Activated T-helper 2 cell treated with anti-CD3 and anti-CD28 coated beads, Interferon-gamma antibody, Interleukin-2, Interleukin-4, amounts not matched to agents 10 μg/mL and 5 μg/mL and 100 μg/mL, durations not matched to agents 14 hours and 24 hours and 36 hours (primary cell): Measurements from ENCODE around the gene ZMYND8. TPM values are rescaled to one million over a fixed set of nuclear protein-coding genes. Genes with fewer than 3 reads are reported as not detected.
"Not testable (repeated sequence)": the region's sequence is repeated elsewhere in the genome, so short reads cannot be mapped to it uniquely, and the experiment has no call there.

Experiments used
- DNase-seq: peaks from one replicate; pipeline ENCODE4 v3.0.0; 2021; ENCODE audit warnings: low spot score
- H3K27ac Mint-ChIP-seq: one replicate; pipeline ENCODE4 v1.8.0; 2021; ENCODE audit warnings: mixed read lengths
- H3K27me3 Mint-ChIP-seq: one replicate; pipeline ENCODE4 v1.8.0; 2021; ENCODE audit warnings: low read depth, mixed read lengths
- H3K36me3 Mint-ChIP-seq: one replicate; pipeline ENCODE4 v1.8.0; 2021; ENCODE audit warnings: low read depth, mixed read lengths
- H3K4me1 Mint-ChIP-seq: one replicate; pipeline ENCODE4 v1.8.0; 2021; ENCODE audit warnings: low read depth, mixed read lengths
- H3K4me3 Mint-ChIP-seq: one replicate; pipeline ENCODE4 v1.8.0; 2021; ENCODE audit warnings: low read depth, mild to moderate bottlenecking, moderate library complexity, mixed read lengths
- H3K9me3 Mint-ChIP-seq: one replicate; pipeline ENCODE4 v1.8.0; 2021; ENCODE audit warnings: mixed read lengths
- intact Hi-C: fragments of 100-400 bp; cut with micrococcal nuclease; formaldehyde crosslinking; loops from one replicate; pipeline ENCODE4 v1.15.1; 2023
- total RNA-seq: library from RNA; stranded (reverse); gene quantifications from 2 replicates; pipeline ENCODE4 v1.2.3, GENCODE V29; 2022

The ZMYND8 gene
- total RNA-seq, 1 donor from 2014 or later = 46.7 TPM

DNA sequence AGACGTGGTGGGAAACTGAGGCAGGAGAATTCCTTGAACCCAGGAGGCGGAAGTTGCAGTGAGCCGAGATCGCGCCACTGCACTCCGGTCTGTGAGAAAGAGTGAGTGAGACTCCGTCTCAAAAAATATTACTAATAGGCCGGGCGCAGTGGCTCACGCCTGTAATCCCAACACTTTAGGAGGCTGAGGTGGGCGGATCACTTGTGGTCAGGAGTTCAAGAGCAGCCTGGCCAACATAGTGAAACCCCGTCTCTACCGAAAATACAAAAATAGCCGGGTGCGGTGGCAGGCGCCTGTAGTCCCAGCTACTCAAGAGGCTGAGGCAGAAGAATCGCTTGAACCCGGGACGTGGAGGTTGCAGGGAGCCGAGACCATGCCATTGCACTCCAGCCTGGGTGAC lies 116.4 kb downstream of the ZMYND8 start:
- H3K9me3 Mint-ChIP-seq, H3K4me1 Mint-ChIP-seq, H3K27me3 Mint-ChIP-seq, intact Hi-C loops, DNase-seq, H3K4me3 Mint-ChIP-seq, H3K27ac Mint-ChIP-seq: not testable (repeated sequence)
- H3K36me3 Mint-ChIP-seq = peaks cover 55% of the 10 kb centered on the region

DNA sequence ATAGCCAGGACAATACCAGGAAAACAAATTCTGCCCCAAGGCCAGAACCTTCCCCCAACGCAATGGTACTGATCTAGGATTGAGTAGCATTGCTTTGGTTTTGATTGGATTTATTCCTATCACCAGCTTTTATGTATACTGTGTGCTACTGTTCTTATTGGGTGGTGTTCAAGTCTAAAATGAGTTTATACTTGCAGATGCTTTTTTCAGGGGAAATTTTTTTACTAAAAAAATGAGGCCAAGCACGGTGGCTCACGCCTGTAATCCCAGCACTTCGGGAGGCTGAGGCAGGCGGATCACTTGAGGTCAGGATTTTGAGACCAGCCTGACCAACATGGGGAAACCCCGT lies 116.8 kb downstream of the ZMYND8 start:
- no peaks in the 10 kb centered on the region for H3K9me3 Mint-ChIP-seq
- no peak overlapping the region for H3K27ac Mint-ChIP-seq
- no peak overlapping the region for H3K4me3 Mint-ChIP-seq
- intact Hi-C loops = no loop called here
- no peaks in the 10 kb centered on the region for H3K27me3 Mint-ChIP-seq
- peaks cover 55% of the 10 kb centered on the region for H3K36me3 Mint-ChIP-seq
- no peaks in the 10 kb centered on the region for H3K4me1 Mint-ChIP-seq
- no peak for DNase-seq

DNA sequence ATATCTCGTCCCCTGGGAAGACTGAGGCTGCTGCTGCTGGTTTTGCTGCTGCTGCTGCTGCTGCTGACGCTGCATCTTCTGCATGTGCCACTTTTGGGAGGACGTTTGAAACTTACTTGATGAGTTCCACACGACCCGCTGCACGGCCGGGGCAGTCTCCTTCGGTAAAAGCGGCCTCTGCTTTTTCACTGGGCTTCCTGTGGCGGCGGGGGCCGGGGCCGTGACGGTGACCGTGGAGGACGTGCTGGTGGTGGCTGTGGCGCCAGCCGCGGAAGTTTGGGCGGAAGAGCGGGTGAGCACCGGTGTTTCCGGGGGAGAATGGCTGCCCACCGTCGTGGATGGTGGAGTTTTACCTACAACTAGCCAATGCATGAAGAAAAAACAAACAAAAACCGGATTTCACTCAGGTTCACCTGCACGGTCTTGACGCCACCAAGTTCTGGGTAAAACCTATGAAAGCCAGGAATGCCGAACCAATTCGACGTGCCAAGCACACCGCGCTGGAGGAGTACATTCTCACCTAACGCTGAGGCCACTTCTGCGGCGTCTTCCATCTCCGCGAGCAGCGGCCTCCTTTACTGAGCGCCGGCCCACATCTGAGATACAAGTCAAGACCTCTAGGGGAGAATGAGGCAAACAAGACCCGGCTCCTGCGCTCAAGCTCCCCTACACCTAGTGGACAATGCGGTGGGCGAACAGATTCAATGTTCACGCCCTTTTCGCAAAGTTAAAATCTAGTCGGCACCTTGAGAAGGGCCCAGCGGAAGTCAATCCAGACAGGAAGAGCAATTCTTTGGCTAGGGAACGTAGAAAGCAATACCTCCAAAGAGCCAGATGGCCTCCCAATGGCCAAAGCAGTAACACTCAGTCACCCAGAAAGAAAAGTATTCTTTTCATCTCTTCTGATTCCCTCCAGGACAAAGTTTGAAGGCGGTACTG lies 117.5 kb downstream of the ZMYND8 start:
- no peak overlapping the region for H3K27ac Mint-ChIP-seq
- no peak for DNase-seq
- no peak overlapping the region for H3K4me3 Mint-ChIP-seq
- intact Hi-C loops = no loop called here
- peaks cover 60% of the 10 kb centered on the region for H3K36me3 Mint-ChIP-seq
- H3K9me3 Mint-ChIP-seq = no peaks in the 10 kb centered on the region
- no peaks in the 10 kb centered on the region for H3K27me3 Mint-ChIP-seq
- no peaks in the 10 kb centered on the region for H3K4me1 Mint-ChIP-seq

DNA sequence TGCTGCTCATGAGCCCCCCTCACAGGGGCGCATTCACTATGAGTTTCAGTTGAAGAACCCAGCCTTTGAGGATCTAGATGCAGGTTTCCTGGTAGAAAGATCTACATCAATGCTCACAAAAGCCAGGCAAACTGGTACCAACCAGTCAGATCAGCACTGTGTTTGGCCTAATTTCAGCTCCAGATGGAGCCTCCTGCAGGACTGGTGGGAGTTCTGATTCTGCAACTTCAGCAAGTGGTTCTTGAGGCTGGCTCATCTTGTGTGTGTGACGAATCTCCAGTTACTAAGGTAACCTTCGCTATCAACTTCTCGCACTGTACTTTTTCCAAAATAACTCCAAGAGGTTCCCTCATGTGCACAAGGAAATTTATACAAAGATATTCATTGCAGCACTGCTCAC lies 118.8 kb downstream of the ZMYND8 start:
- H3K4me1 Mint-ChIP-seq = no peaks in the 10 kb centered on the region
- no peaks in the 10 kb centered on the region for H3K27me3 Mint-ChIP-seq
- H3K36me3 Mint-ChIP-seq = peaks cover 63% of the 10 kb centered on the region
- DNase-seq = no peak
- no peaks in the 10 kb centered on the region for H3K9me3 Mint-ChIP-seq
- no peak overlapping the region for H3K4me3 Mint-ChIP-seq
- intact Hi-C loops = no loop called here
- H3K27ac Mint-ChIP-seq = no peak overlapping the region

DNA sequence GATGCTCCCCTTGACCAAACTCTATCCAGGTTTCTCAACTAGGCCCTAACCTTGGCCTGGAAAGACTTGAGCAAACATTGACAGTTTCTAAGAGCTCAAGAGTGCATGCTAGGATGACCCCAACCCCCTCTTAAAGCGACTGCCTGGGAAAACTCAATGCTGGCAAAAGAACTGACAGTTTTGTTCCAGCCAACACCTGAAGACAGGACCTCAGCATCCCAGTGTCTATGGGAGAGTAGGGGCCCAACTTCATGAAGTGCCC lies 119.9 kb downstream of the ZMYND8 start:
- H3K4me3 Mint-ChIP-seq = no peak overlapping the region
- no peak for DNase-seq
- peaks cover 66% of the 10 kb centered on the region for H3K36me3 Mint-ChIP-seq
- no peak overlapping the region for H3K27ac Mint-ChIP-seq
- no peaks in the 10 kb centered on the region for H3K9me3 Mint-ChIP-seq
- intact Hi-C loops = no loop called here
- no peaks in the 10 kb centered on the region for H3K27me3 Mint-ChIP-seq
- no peaks in the 10 kb centered on the region for H3K4me1 Mint-ChIP-seq

DNA sequence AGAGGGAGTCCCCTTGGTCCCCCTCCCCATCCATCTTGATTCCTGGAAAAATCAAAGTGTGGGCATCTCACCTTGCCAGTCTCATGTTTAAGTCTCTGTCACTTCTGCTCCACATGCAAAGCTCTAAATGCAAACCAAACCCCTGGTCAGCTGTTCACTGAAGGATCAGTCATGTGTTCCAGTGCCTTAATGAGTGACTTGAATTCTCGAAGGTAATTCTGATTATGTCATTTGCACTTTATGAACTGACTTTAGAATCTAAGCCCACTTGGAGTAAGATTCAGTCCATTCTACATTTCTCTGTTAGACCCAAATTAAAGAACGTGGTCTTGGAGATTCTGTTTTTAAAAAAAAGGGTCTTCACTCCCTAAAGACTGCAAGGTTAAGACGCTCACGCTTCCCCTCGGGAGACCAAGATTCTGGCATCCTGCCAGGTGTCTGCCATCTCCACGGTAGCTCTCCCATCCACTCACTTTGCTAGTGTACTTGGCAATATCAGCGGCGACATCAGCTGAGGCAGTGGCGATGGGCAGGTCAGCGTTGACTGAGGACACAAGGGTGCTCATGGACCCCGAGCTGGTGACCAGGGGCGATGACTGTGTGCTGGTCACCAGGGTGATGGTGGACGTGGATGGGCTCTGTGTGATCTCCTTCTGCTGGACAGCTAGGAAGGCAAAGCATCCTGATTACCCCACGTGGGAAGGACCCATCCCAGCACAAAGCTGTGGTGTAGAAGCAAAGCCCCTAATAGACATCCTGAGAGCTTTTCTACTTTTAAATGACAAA lies 120.5 kb downstream of the ZMYND8 start:
- peaks cover 68% of the 10 kb centered on the region for H3K36me3 Mint-ChIP-seq
- DNase-seq = no peak
- no peak overlapping the region for H3K27ac Mint-ChIP-seq
- no peaks in the 10 kb centered on the region for H3K27me3 Mint-ChIP-seq
- intact Hi-C loops = no loop called here
- H3K4me3 Mint-ChIP-seq = no peak overlapping the region
- H3K9me3 Mint-ChIP-seq = no peaks in the 10 kb centered on the region
- no peaks in the 10 kb centered on the region for H3K4me1 Mint-ChIP-seq

DNA sequence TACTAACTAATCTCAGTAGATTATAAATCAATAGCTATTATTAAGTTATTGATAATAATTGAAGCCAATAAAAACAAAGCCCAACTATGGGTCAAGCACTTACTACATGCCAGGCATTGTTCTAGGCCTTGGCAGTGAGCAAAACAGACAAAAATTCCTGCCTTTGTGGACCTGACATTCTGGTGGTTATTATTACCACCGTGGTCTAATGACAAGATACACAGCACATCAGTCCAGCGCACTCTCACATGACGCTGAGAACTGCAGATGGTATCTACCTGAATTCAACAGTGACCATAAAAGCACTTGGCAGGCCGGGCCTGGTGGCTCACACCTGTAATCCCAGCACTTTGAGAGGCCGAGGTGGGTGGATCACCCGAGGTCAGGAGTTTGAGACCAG lies 121.4 kb downstream of the ZMYND8 start:
- H3K36me3 Mint-ChIP-seq = peaks cover 75% of the 10 kb centered on the region

DNA sequence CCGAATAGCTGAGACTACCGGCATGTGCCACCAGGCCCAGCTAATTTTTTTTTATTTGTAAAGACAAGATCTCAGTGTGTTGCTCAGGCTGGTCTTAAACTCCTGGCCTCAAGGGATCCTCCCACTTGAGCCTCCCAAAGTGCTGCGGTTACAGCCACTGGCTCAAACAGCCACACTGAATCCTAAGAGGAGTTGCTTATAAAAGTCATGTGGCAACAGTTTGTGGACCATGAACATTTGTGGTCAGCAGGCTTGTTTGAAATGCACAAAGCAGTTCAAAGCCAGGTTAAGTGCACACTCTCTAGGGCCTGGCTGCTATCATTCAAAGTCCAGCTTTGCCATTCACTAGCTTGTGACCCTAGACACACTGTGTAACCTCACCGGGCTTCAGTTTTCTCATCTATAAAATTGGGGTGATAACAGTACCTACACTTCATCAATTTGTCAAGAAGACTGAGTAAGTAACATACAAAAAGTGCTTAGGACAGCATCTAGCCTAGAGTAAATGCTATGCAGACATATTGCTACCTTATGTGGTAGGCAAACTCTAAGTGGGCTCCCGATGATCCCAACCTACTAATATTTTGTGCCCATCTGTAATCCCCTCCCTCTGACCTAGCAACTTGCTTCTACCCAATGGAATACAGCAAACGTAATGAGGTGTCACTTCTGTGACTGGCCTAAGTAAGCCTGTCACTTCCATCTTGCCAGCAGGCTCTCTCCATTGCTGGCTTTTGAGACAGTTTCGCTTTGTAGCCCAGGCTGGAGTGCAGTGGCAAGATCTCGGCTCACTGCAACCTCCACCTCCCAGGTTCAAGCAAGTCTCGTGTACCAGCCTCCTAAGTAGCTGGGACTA lies 122.9 kb downstream of the ZMYND8 start:
- Mint-ChIP-seq H3K36me3 (peaks cover 73% of the 10 kb centered on the region), H3K4me1 (peaks cover 2% of the 10 kb centered on the region), H3K9me3 (no peaks in the 10 kb centered on the region), H3K4me3 (no peak overlapping the region), H3K27ac (no peak overlapping the region), H3K27me3 (no peaks in the 10 kb centered on the region)
- DNase-seq = no peak
- intact Hi-C loops = no loop called here

More for the DNA sequence above, 121.4 kb downstream of the ZMYND8 start:
- no peaks in the 10 kb centered on the region for H3K9me3 Mint-ChIP-seq
- no peak for DNase-seq
- no peak overlapping the region for H3K27ac Mint-ChIP-seq
- H3K4me3 Mint-ChIP-seq = no peak overlapping the region
- intact Hi-C loops = no loop called here
- no peaks in the 10 kb centered on the region for H3K27me3 Mint-ChIP-seq
- H3K4me1 Mint-ChIP-seq = peaks cover 2% of the 10 kb centered on the region

DNA sequence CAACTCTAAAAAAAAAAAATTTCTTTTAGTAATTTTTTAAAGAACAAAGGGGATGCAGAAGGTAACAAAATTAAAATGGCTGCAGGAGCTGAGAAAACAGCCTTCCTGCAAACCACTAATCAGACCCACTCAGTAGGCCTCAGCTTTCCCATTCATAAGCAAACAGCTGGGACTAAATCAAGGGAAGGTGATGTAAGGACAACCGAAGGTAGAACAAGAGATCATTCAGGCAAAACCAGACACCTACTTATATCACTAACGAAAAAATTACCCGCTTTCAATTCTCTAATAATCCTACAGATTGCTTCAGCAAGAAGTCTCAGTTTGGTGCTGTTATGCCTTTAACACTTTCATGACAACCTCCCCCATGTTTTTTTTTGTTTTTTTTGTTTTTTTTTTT lies 124.0 kb downstream of the ZMYND8 start:
- intact Hi-C loops = no loop called here
- DNase-seq = no peak
- peaks cover 65% of the 10 kb centered on the region for H3K36me3 Mint-ChIP-seq
- no peaks in the 10 kb centered on the region for H3K9me3 Mint-ChIP-seq
- H3K27me3 Mint-ChIP-seq = no peaks in the 10 kb centered on the region
- no peak overlapping the region for H3K4me3 Mint-ChIP-seq
- no peak overlapping the region for H3K27ac Mint-ChIP-seq
- peaks cover 2% of the 10 kb centered on the region for H3K4me1 Mint-ChIP-seq

DNA sequence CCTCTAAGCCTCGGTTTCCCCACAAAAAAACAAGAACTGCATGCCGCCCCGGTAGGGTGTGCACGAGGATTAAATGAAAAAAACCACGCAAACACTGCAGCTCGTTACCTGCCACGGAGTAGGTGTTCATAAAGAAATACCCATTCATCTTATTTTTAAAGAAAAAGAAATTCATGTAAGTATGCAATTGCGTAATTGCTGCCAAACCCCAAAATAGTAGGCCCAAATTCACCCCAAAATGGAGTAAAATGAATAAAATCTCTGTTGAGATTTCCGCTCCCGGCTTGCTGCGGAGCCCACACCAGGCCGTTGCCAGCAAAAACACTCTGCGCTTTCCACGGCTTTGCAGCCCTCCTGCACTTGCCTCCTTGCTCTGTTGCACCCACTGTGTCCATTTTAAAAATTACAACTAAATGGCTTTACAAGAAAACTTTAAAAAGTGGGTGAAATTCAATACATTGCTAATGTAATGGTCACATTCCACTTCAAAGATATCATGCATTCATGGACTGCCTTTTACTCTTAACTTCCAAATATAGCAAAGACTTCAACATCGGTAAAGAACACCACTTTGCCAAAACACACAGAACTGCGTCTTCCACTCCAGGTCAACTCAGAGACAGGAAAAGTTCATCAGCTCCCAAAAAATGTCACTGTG lies 125.0 kb downstream of the ZMYND8 start:
- H3K27me3 Mint-ChIP-seq = no peaks in the 10 kb centered on the region
- H3K4me3 Mint-ChIP-seq = no peak overlapping the region
- H3K27ac Mint-ChIP-seq = no peak overlapping the region
- H3K36me3 Mint-ChIP-seq = peaks cover 59% of the 10 kb centered on the region
- intact Hi-C loops = no loop called here
- no peak for DNase-seq
- no peaks in the 10 kb centered on the region for H3K9me3 Mint-ChIP-seq
- H3K4me1 Mint-ChIP-seq = peaks cover 2% of the 10 kb centered on the region

DNA sequence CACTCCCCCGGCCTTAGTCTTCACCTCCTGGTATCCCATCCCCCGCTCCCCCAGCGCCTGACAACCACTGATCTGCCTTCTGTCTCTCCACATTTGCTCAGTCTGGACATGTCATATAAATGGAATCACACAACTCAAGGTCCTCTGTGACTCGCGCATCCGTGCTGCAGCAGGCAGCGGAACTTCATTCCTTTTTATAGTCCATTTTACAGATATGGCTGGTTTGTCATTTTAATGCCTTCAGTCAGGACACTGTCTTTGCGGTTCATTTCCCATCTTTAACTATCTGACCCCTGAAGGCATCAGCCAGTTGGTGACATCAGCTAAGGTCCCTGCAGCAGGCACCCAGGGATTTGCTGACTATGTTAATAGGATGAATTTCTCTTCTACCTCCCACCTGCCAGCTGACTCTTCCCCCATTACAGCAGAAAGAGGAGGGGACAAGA lies 125.7 kb downstream of the ZMYND8 start:
- Mint-ChIP-seq H3K36me3 (peaks cover 57% of the 10 kb centered on the region), H3K4me3 (no peak overlapping the region), H3K4me1 (peaks cover 2% of the 10 kb centered on the region), H3K27me3 (no peaks in the 10 kb centered on the region), H3K27ac (no peak overlapping the region), H3K9me3 (no peaks in the 10 kb centered on the region)
- intact Hi-C loops = no loop called here
- no peak for DNase-seq

DNA sequence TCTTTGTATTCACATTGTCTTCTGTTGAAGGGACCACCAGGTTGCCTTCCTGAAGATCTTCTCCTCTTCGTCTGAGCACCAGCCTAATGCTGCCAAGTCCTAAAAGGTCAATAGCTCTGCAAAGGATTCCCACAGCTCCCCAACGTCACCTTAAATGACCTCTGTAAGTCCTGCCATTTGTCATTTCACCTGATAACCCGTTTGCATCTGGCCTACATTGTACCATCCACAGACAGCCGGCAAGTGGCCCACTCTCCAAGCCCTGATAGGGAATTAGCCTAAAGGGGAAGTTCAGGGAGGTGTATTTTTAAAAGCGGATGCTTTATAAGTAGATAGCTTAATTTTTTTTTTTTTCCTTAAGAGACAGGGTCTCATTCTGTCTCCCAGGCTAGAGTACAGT lies 127.8 kb downstream of the ZMYND8 start:
- intact Hi-C loops = no loop called here
- DNase-seq = no peak
- no peak overlapping the region for H3K4me3 Mint-ChIP-seq
- H3K9me3 Mint-ChIP-seq = no peaks in the 10 kb centered on the region
- peaks cover 2% of the 10 kb centered on the region for H3K4me1 Mint-ChIP-seq
- H3K27ac Mint-ChIP-seq = no peak overlapping the region
- peaks cover 59% of the 10 kb centered on the region for H3K36me3 Mint-ChIP-seq
- no peaks in the 10 kb centered on the region for H3K27me3 Mint-ChIP-seq
